Calu3 (cell line): ENCODE data around the gene TNFRSF25. TPM values are rescaled to one million over a fixed set of nuclear protein-coding genes. Genes with fewer than 3 reads are reported as not detected.

Experiments used
- BruUV-seq: library from RNA; stranded (reverse); fragments of 400-500 nt; replicated peaks from 2 replicates; lab custom pipeline; 2021; lab: Mats Ljungman, UMichigan
- CTCF ChIA-PET: fragments of 300-600 bp; sonication (Branson Sonifier 250); formaldehyde crosslinking; loops from one replicate; lab custom pipeline; 2022; ENCODE audit warnings: antibody characterized with exemption; lab: Charles Lee
- DNase-seq: peaks from one replicate; pipeline ENCODE4 v3.0.0; 2022
- H3K27ac Mint-ChIP-seq: one replicate; pipeline ENCODE4 v1.8.0; 2022; ENCODE audit warnings: mixed read lengths; ENCODE audit not compliant: unreplicated experiment
- H3K27me3 Mint-ChIP-seq: one replicate; pipeline ENCODE4 v1.8.0; 2022; ENCODE audit warnings: mixed read lengths; ENCODE audit not compliant: unreplicated experiment
- H3K36me3 Mint-ChIP-seq: one replicate; pipeline ENCODE4 v1.8.0; 2022; ENCODE audit warnings: mild to moderate bottlenecking, moderate library complexity, mixed read lengths; ENCODE audit not compliant: insufficient read depth, unreplicated experiment
- H3K4me1 Mint-ChIP-seq: one replicate; pipeline ENCODE4 v1.8.0; 2022; ENCODE audit warnings: mild to moderate bottlenecking, low read depth, mixed read lengths; ENCODE audit not compliant: unreplicated experiment
- H3K4me3 Mint-ChIP-seq: one replicate; pipeline ENCODE4 v1.8.0; 2022; ENCODE audit warnings: mild to moderate bottlenecking, low read depth, moderate library complexity, mixed read lengths; ENCODE audit not compliant: unreplicated experiment
- H3K9me3 Mint-ChIP-seq: one replicate; pipeline ENCODE4 v1.8.0; 2022; ENCODE audit warnings: low read depth, mixed read lengths; ENCODE audit not compliant: unreplicated experiment
- intact Hi-C: fragments of 100-400 bp; cut with micrococcal nuclease; formaldehyde crosslinking; loops from one replicate; pipeline ENCODE4 v1.10.0; 2022; ENCODE audit not compliant: unreplicated experiment
- microRNA-seq: library from miRNA; unstranded; fragments of <30 nt; microRNA quantifications from one replicate; pipeline ENCODE4 v1.2.0, GENCODE V29; 2022
- total RNA-seq: library from RNA; stranded (reverse); gene quantifications from 2 replicates; pipeline ENCODE4 v1.2.3, GENCODE V29; 2022
- TF ChIP-seq, protein P1 (sequence below): fragments of 200-600 bp; IDR thresholded peaks from one replicate; pipeline ENCODE4 v1.8.0; 2022; ENCODE audit warnings: antibody characterized with exemption; ENCODE audit not compliant: unreplicated experiment

TNFRSF25 gene
- total RNA-seq, 1 experiment from 2014 or later: 6.4 TPM

DNA sequence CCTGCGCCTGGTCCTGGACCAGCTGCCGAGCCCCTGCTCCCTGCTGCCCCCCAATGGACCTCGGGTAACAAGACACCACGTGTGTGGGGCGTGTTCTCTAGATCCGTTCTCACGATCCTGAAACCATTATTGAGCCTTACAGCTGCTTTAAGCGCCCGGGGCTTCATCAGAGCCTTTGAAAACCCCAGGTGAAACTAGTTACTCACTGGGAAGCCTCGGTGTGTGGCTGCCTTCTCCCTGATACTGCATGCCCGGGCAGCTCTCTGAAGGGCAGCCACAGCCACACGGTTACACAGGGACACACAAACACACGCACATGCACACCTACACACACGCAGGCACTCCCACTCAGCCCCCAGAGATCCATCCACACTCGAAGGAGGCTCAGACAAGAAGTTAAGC is 51.5 kb downstream of the TNFRSF25 start:
- peaks cover 42% of the 10 kb centered on the region for H3K27me3 Mint-ChIP-seq
- CTCF ChIA-PET: interaction anchor here (0.7 to 1.4 kb wide), 4 partner anchors 9 to 66 kb away, joined by 3 to 7 read pairs (median 3); no protein-coding TSS in a partner anchor
- intact Hi-C loops: no loop called here

DNA sequence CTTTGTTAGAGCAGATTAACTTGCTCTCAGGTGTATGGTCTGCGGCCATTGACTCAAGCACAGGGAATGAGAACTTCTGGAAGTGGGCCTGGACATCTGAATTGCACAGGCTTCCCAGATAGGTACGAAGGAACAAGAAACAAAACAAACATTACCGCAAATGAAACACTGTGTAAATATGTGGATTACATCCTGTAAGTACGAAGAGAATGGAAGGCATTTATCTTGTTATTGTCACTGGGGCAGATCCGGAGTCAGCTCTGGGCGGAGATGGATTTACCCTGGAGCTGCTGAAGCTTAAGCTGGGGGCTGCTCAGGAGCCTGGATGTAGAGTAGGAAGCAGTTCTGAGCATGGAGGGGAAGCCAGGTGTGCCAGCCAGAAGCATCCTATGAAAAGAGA is 53.1 kb downstream of the TNFRSF25 start:
- BruUV-seq: no TSS peak
- Mint-ChIP-seq H3K4me3 (no peak overlapping the region), H3K9me3 (no peaks in the 10 kb centered on the region), H3K4me1 (peaks cover 9% of the 10 kb centered on the region), H3K27me3 (peaks cover 35% of the 10 kb centered on the region), H3K27ac (no peak overlapping the region), H3K36me3 (no peaks in the 10 kb centered on the region)
- TF ChIP-seq, protein P1, sequence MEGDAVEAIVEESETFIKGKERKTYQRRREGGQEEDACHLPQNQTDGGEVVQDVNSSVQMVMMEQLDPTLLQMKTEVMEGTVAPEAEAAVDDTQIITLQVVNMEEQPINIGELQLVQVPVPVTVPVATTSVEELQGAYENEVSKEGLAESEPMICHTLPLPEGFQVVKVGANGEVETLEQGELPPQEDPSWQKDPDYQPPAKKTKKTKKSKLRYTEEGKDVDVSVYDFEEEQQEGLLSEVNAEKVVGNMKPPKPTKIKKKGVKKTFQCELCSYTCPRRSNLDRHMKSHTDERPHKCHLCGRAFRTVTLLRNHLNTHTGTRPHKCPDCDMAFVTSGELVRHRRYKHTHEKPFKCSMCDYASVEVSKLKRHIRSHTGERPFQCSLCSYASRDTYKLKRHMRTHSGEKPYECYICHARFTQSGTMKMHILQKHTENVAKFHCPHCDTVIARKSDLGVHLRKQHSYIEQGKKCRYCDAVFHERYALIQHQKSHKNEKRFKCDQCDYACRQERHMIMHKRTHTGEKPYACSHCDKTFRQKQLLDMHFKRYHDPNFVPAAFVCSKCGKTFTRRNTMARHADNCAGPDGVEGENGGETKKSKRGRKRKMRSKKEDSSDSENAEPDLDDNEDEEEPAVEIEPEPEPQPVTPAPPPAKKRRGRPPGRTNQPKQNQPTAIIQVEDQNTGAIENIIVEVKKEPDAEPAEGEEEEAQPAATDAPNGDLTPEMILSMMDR: no peak
- CTCF ChIA-PET: no interaction called here
- intact Hi-C loops: no loop called here
- DNase-seq: no peak

More for the DNA sequence above, 51.5 kb downstream of the TNFRSF25 start:
- H3K4me1 Mint-ChIP-seq: peaks cover 9% of the 10 kb centered on the region
- H3K27ac Mint-ChIP-seq: no peak overlapping the region
- no peaks in the 10 kb centered on the region for H3K9me3 Mint-ChIP-seq
- no peak overlapping the region for H3K4me3 Mint-ChIP-seq
- DNase-seq: peak; percentile 59
- TF ChIP-seq, protein P1: peak; percentile 70
- no TSS peak for BruUV-seq
- H3K36me3 Mint-ChIP-seq: no peaks in the 10 kb centered on the region

Small RNA genes within 50 kb of the gene (microRNA-seq; reads per million reads assigned to microRNA genes)
- gene MIR4252: not detected

Other genes with a start within 250 kb of the TNFRSF25 start
- 54.5 and 56.2 TPM in 2 replicates for gene ICMT, start 230.2 kb downstream of the TNFRSF25 start, total RNA-seq
- gene HES3, start 222.0 kb downstream of the TNFRSF25 start, total RNA-seq: not detected in 2 replicates
- gene GPR153, start 205.1 kb downstream of the TNFRSF25 start, total RNA-seq: 3.7 and 4.7 TPM in 2 replicates
- gene ACOT7, start 72.4 kb downstream of the TNFRSF25 start, total RNA-seq: 32.1 and 36.2 TPM in 2 replicates
- not detected in 2 replicates for gene HES2, start 46.3 kb downstream of the TNFRSF25 start, total RNA-seq
- 2.2 and 3.4 TPM in 2 replicates for gene ESPN, start 41.4 kb downstream of the TNFRSF25 start, total RNA-seq
- 5.1 and 7.8 TPM in 2 replicates for gene PLEKHG5, start 25.5 kb upstream of the TNFRSF25 start, total RNA-seq
- 27.2 and 30.4 TPM in 2 replicates for gene NOL9, start 88.3 kb upstream of the TNFRSF25 start, total RNA-seq
- gene TAS1R1, start 89.1 kb upstream of the TNFRSF25 start, total RNA-seq: not detected in 2 replicates
- gene ZBTB48, start 113.8 kb upstream of the TNFRSF25 start, total RNA-seq: 24.4 and 25.2 TPM in 2 replicates
- gene KLHL21, start 136.7 kb upstream of the TNFRSF25 start, total RNA-seq: 21.8 and 23.5 TPM in 2 replicates
- 14.2 and 14.5 TPM in 2 replicates for gene PHF13, start 147.6 kb upstream of the TNFRSF25 start, total RNA-seq
- gene THAP3, start 158.7 kb upstream of the TNFRSF25 start, total RNA-seq: 11.4 and 11.5 TPM in 2 replicates
- 57.3 and 64.0 TPM in 2 replicates for gene DNAJC11, start 235.6 kb upstream of the TNFRSF25 start, total RNA-seq